T-helper 1 cell treated with Interleukin-12 subunit alpha and Interleukin-12 subunit beta and Interleukin-4 antibody, amounts not matched to agents 30 μg/mL and 1 μg/mL, for 36 hours (primary cell): ENCODE measurements around the gene PPP6R1.
A peak's percentile ranks its signal among the peaks of the same experiment; 100 is the strongest.
"Not testable (repeated sequence)": the region's sequence is repeated elsewhere in the genome, so short reads cannot be mapped to it uniquely, and the experiment has no call there.

Source experiments
- H3K27ac Mint-ChIP-seq: one replicate; pipeline ENCODE4 v1.8.0; 2021; ENCODE audit warnings: mild to moderate bottlenecking, mixed read lengths
- H3K27me3 Mint-ChIP-seq: one replicate; pipeline ENCODE4 v1.8.0; 2021; ENCODE audit warnings: low read depth, mixed read lengths
- H3K36me3 Mint-ChIP-seq: one replicate; pipeline ENCODE4 v1.8.0; 2021; ENCODE audit warnings: low read depth, mixed read lengths
- H3K4me1 Mint-ChIP-seq: one replicate; pipeline ENCODE4 v1.8.0; 2021; ENCODE audit warnings: low read depth, mixed read lengths
- H3K4me3 Mint-ChIP-seq: one replicate; pipeline ENCODE4 v1.8.0; 2021; ENCODE audit warnings: mild to moderate bottlenecking, moderate library complexity, mixed read lengths
- H3K9me3 Mint-ChIP-seq: one replicate; pipeline ENCODE4 v1.8.0; 2021; ENCODE audit warnings: mixed read lengths

PPP6R1 gene

GRCh38 chr19:55220525-55220924 is 38.3 kb downstream of the PPP6R1 start:
- H3K4me3 Mint-ChIP-seq: no peak overlapping the region
- peaks cover 6% of the 10 kb centered on the region for H3K27me3 Mint-ChIP-seq
- no peak overlapping the region for H3K27ac Mint-ChIP-seq
- peaks cover 4% of the 10 kb centered on the region for H3K9me3 Mint-ChIP-seq
- H3K4me1 Mint-ChIP-seq: peaks cover 9% of the 10 kb centered on the region
- H3K36me3 Mint-ChIP-seq: peaks cover 16% of the 10 kb centered on the region

DNA sequence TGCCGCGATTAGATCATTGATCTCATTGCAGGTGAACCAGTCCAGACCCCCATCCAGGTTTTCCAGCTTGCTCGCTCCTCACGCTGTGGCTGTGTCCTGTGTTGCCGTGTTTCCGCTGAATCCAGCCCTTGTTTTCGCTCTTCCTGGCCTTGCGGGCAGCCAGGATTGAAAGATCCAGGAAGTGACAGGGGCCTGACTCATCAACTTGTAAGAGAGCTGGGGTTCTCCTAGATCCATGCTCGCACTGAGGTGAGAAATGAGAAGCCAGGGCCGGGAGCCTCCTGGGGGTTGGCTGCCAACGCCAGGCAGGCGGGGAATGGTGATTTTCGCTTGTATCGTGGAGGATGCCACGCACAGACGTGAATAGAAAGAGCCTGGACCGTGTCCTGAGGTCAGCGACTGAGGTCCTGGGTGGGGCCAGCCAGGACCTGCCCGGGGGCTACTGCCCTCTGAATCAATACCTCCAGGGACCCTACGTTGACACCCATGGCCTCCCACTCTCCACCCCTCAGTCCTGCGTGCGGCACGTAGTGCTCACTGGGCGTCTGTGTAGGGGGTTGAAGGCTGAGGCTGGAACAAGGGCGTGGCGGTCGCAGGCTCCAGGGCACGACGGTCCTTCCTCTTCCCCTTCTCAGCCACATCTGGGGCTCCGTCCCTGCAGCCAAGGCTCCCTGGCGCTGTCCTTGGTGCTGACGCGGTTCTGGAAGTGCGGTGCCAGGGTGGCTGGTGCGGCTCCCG is 42.2 kb downstream of the PPP6R1 start:
- H3K27me3 Mint-ChIP-seq: peaks cover 8% of the 10 kb centered on the region
- peaks cover 12% of the 10 kb centered on the region for H3K36me3 Mint-ChIP-seq
- peaks cover 9% of the 10 kb centered on the region for H3K9me3 Mint-ChIP-seq
- peak overlapping the region; percentile 52 for H3K4me3 Mint-ChIP-seq
- H3K27ac Mint-ChIP-seq: peak overlapping the region; percentile 63
- peaks cover 9% of the 10 kb centered on the region for H3K4me1 Mint-ChIP-seq

DNA sequence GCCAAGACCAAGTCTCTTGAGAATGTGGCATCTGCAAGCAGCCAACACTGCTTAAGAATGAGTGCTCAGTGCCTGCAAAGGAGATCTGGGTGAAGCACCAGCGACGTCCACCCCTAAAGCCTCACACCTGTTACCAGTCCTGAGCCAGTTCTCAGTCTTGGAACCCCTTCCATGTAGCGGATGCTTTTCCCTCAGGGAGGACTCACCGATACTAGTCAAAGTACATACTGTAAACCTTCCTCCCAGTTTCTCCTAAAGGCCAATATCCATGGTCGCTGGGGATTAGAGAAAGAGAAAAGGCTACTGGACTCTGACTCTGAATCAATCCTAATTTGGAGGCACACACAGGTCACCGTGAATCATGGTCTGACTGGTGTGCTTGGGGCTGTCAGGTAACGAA is 45.3 kb downstream of the PPP6R1 start:
- H3K4me3 Mint-ChIP-seq: no peak overlapping the region
- H3K36me3 Mint-ChIP-seq: no peaks in the 10 kb centered on the region
- H3K9me3 Mint-ChIP-seq: peaks cover 9% of the 10 kb centered on the region
- peaks cover 15% of the 10 kb centered on the region for H3K27me3 Mint-ChIP-seq
- no peak overlapping the region for H3K27ac Mint-ChIP-seq
- H3K4me1 Mint-ChIP-seq: peaks cover 9% of the 10 kb centered on the region

- Mint-ChIP-seq H3K27ac (no peak overlapping the region), H3K9me3 (peaks cover 9% of the 10 kb centered on the region), H3K4me1 (peaks cover 9% of the 10 kb centered on the region), H3K4me3 (no peak overlapping the region), H3K36me3 (no peaks in the 10 kb centered on the region), H3K27me3 (peaks cover 15% of the 10 kb centered on the region)
Observed at GRCh38 chr19:55212447-55212846, 46.4 kb downstream of the PPP6R1 start.

DNA sequence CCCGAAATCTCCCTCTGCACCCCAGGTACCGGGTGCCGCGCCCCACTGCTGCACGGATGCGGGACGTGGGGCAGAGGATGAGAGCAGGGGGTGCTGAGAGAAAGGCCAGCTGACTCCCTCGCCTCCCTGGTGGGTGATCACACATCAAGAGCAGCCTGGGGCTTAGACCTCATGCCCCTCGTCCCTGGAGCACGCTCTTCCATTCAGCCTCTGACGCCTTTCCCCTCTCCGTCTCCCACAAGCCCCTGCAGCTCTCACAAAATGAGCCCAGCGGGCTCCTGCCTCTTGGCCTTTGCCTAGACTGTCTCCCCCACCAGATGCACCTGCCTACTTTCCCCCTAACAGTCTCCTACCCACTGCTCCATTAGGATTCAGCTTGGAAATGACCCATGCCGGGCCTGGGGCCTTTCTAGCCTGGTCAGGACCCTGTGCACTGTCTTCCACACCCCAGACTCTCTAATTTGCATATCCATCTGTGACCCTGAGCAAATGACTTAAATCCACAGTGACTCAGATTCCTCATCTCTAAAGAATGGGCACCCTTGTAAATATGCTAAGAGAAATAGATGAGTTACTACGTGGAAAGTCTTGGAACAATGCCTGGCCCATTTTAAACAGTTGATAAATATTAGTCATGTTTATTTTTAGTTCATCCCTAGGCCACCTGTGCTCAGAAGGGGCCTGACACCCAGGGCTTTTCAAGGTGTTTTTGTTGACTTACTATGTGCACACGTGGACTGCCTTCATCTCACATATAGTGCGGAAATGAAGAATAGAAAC is 48.9 kb downstream of the PPP6R1 start:
- Mint-ChIP-seq H3K27ac (no peak overlapping the region), H3K9me3 (peaks cover 5% of the 10 kb centered on the region), H3K4me1 (peaks cover 2% of the 10 kb centered on the region), H3K4me3 (no peak overlapping the region), H3K27me3 (peaks cover 11% of the 10 kb centered on the region), H3K36me3 (no peaks in the 10 kb centered on the region)

GRCh38 chr19:55208880-55209692 is 49.7 kb downstream of the PPP6R1 start, which contains the start of gene PTPRH:
TSS of gene PTPRH (minus strand) at chr19:55209501. CDS start at chr19:55209433, 68 bp downstream.
- Mint-ChIP-seq H3K27me3 (peaks cover 11% of the 10 kb centered on the region), H3K9me3 (peaks cover 5% of the 10 kb centered on the region), H3K36me3 (no peaks in the 10 kb centered on the region)

DNA sequence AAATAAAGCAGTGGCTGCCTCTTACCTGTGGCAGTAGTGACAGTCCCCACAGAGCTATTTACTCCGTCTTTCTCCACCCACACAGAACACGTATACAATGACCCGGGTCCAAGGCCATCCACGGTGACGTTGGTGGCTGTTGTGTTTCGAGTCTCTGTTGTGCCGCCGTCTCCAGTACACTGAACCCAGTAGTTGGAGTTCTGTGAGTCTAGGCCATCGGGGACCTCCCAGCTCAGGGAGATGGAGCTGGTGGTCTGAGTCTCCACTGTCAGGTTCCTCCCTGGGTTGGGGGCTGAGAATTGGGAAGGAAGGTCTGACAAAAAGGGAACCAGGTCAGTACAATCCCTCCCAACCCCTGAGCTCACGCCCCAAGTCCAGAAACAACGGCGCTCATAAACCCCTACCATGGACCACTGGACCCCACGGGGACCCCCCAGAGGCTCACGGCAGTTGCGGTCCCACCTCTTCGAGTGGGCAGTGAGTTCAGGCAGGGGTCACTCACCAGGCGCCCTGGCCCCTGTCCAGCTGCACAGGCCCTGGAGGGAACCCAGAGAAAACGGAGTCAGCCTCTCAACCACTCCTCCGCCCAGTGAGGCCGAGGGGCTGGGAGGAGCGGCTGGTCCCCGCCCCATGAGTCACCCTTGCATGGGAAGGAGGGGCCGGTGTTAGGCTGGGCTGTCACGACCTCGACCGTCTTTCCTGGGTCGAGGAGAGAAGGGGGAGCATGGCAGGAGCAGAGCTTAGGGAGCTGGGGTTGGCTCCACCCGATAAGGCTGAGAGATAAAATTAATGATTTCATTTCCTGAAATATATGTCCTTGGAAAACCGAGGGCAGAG is 51.9 kb downstream of the PPP6R1 start:
- Mint-ChIP-seq H3K27ac (no peak overlapping the region), H3K9me3 (no peaks in the 10 kb centered on the region), H3K4me1 (peaks cover 2% of the 10 kb centered on the region), H3K27me3 (peaks cover 18% of the 10 kb centered on the region), H3K4me3 (peak overlapping the region; percentile 11), H3K36me3 (no peaks in the 10 kb centered on the region)

More at GRCh38 chr19:55208880-55209692, 49.7 kb downstream of the PPP6R1 start, which contains the start of gene PTPRH:
- H3K27ac Mint-ChIP-seq: no peak within 1 kb of the TSS
- H3K4me3 Mint-ChIP-seq: no peak within 1 kb of the TSS
- peaks cover 2% of the 10 kb centered on the region for H3K4me1 Mint-ChIP-seq

DNA sequence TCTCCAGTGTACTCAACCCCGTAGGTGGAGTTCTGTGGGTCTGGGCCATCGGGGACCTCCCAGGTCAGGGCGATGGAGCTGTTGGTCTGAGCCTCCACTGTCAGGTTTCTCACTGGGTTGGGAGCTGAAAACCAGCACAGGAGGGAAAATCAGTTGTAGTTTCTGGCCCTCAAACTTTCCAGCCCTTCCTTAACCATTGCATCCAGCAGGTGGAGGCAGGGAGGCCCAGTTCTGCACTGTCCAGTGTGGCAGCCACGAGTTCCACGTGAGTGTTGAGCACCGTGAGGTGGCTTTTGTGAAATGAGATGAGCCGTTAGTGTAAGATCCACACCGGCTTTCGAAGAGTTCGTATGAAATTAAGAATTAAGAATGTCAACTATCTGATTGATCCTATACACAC is 56.6 kb downstream of the PPP6R1 start:
- H3K4me3 Mint-ChIP-seq, H3K27ac Mint-ChIP-seq, H3K4me1 Mint-ChIP-seq, H3K36me3 Mint-ChIP-seq, H3K9me3 Mint-ChIP-seq: not testable (repeated sequence)
- peaks cover 16% of the 10 kb centered on the region for H3K27me3 Mint-ChIP-seq

- no peak overlapping the region for H3K4me3 Mint-ChIP-seq
- no peaks in the 10 kb centered on the region for H3K36me3 Mint-ChIP-seq
- peaks cover 14% of the 10 kb centered on the region for H3K27me3 Mint-ChIP-seq
- no peak overlapping the region for H3K27ac Mint-ChIP-seq
- H3K9me3 Mint-ChIP-seq: no peaks in the 10 kb centered on the region
- peaks cover 1% of the 10 kb centered on the region for H3K4me1 Mint-ChIP-seq
Observed at GRCh38 chr19:55199620-55200204, 59.1 kb downstream of the PPP6R1 start.

GRCh38 chr19:55198651-55199050 is 60.2 kb downstream of the PPP6R1 start:
- H3K36me3 Mint-ChIP-seq: no peaks in the 10 kb centered on the region
- no peak overlapping the region for H3K4me3 Mint-ChIP-seq
- H3K27ac Mint-ChIP-seq: no peak overlapping the region
- H3K27me3 Mint-ChIP-seq: peaks cover 12% of the 10 kb centered on the region
- no peaks in the 10 kb centered on the region for H3K9me3 Mint-ChIP-seq
- H3K4me1 Mint-ChIP-seq: peaks cover 1% of the 10 kb centered on the region

DNA sequence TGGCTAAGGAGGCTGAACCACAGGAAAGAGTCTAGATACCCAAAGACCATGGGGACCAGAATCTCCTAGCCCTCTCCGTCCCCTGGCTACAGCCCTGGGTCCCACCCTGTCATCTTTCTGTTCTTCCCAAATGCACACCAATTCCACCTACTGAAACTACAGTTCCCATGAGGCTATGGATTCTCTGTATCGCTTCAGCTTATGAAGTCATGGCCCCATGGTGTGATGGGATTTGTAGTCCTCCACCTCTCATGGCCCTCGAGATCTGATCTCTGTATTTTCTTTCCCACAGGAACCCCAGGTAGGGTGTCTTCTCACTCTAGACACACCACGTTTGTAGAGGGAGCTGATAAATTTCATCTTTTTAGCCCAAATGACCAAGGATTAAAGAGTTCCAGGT is 61.3 kb downstream of the PPP6R1 start:
- no peaks in the 10 kb centered on the region for H3K9me3 Mint-ChIP-seq

GRCh38 chr19:55196803-55197202 is 62.0 kb downstream of the PPP6R1 start:
- H3K27ac Mint-ChIP-seq: no peak overlapping the region
- H3K27me3 Mint-ChIP-seq: peaks cover 7% of the 10 kb centered on the region
- no peaks in the 10 kb centered on the region for H3K36me3 Mint-ChIP-seq

More for the DNA sequence above, 61.3 kb downstream of the PPP6R1 start:
- H3K27ac Mint-ChIP-seq: no peak overlapping the region
- H3K36me3 Mint-ChIP-seq: no peaks in the 10 kb centered on the region
- H3K27me3 Mint-ChIP-seq: peaks cover 7% of the 10 kb centered on the region
- no peak overlapping the region for H3K4me3 Mint-ChIP-seq
- peaks cover 1% of the 10 kb centered on the region for H3K4me1 Mint-ChIP-seq

DNA sequence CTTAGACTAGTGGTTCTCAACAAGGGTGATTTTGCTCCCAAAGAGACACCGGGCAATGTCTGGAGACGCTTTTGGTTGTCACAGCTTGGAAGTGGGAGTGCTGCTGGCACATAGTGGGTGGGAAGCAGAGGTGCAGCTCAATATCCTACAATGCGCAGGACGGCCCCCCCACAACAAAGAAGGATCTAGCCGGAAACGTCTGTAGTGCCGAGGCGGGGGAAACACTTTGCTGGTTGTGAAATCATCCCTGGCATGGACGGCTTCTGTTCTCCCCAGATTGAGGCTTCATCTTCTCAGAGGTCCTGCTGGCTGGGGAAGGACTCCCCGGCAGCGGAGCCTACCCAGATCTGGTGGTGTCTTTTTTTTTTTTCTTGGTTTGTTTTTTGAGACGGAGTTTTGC is 65.3 kb downstream of the PPP6R1 start:
- H3K27me3 Mint-ChIP-seq: no peaks in the 10 kb centered on the region
- no peaks in the 10 kb centered on the region for H3K9me3 Mint-ChIP-seq
- H3K36me3 Mint-ChIP-seq: no peaks in the 10 kb centered on the region
- H3K4me3 Mint-ChIP-seq: no peak overlapping the region
- no peak overlapping the region for H3K27ac Mint-ChIP-seq
- peaks cover 9% of the 10 kb centered on the region for H3K4me1 Mint-ChIP-seq

More at GRCh38 chr19:55196803-55197202, 62.0 kb downstream of the PPP6R1 start:
- Mint-ChIP-seq H3K4me1 (peaks cover 1% of the 10 kb centered on the region), H3K4me3 (no peak overlapping the region), H3K9me3 (no peaks in the 10 kb centered on the region)
